Ovary (tissue), 9 donors: Measurements from ENCODE around the gene ROBO2. TPM values are rescaled to one million over a fixed set of nuclear protein-coding genes. Genes with fewer than 3 reads are reported as not detected.

Experiments
- DNase-seq, 5 donors: peaks; one replicate each; pipeline ENCODE4 v3.0.0-alpha.2; 2019 to 2020
- H3K27ac ChIP-seq, 2 donors: fragments of 200-600 bp; one replicate each; pipeline versions ENCODE4 v1.5.1 to v1.8.0; 2019 to 2022
- H3K27me3 ChIP-seq: fragments of 200-600 bp; one replicate; pipeline ENCODE4 v1.8.0; 2022
- H3K36me3 ChIP-seq: fragments of 200-600 bp; sonication (generic); one replicate; pipeline ENCODE4 v1.5.1; 2019
- H3K4me1 ChIP-seq: one replicate; pipeline ENCODE4 v1.8.1; 2013; ENCODE audit warnings: mild to moderate bottlenecking, moderate library complexity; ENCODE audit not compliant: insufficient read depth
- H3K4me3 ChIP-seq: fragments of 200-600 bp; sonication (generic); one replicate; pipeline ENCODE4 v1.5.1; 2017
- H3K9me3 ChIP-seq, 2 donors: fragments of 200-600 bp in 1 of 2; sonication (generic) in 1 of 2; one replicate each; pipeline versions ENCODE4 v1.5.1 to v1.8.1; 2013 to 2019; ENCODE audit warnings: mild to moderate bottlenecking in 1 of 2, moderate library complexity in 1 of 2
- CTCF ChIP-seq, 3 donors: fragments of 450-650 bp in 2 of 3; fragments of 200-600 bp in 1 of 3; IDR thresholded peaks; one replicate each; pipeline versions ENCODE4 v1.5.1 to v1.8.0; 2016 to 2022; ENCODE audit warnings: antibody characterized with exemption in 3 of 3, mild to moderate bottlenecking in 1 of 3
- EP300 ChIP-seq: sonication (generic); formaldehyde crosslinking; IDR thresholded peaks from one replicate; pipeline ENCODE4 v1.6.1; 2017; ENCODE audit warnings: antibody characterized with exemption
- POLR2A ChIP-seq: fragments of 450-650 bp; IDR thresholded peaks from one replicate; pipeline ENCODE4 v1.6.1; 2017; ENCODE audit warnings: antibody characterized with exemption, mild to moderate bottlenecking, moderate library complexity
- WGBS, 3 donors: extraction: QIAGEN DNeasy Blood & Tissue Kit in 1 of 3; methylation state at CpG; one replicate each; pipeline versions ENCODE4 v1.1.5 to v1.1.7; 2013 to 2017; 5-methylcytosine and 5-hydroxymethylcytosine counted together
- intact Hi-C, 4 donors: fragments of 100-400 bp; cut with DNase I; formaldehyde crosslinking; loops; one replicate each; pipeline versions ENCODE4 v1.11.0 to v1.15.1; 2022 to 2023
- polyA plus RNA-seq, 2 donors: library from polyadenylated mRNA; stranded (reverse); fragments of 200-250 nt in 1 of 2; fragments of 350-450 nt in 1 of 2; fragmentation: Illumina TruSeq in 1 of 2; extraction: RNeasy Lipid Tissue Mini Kit (QIAGEN cat#74804) in 1 of 2; gene quantifications; one replicate each; pipeline ENCODE4 v1.2.3, GENCODE V29; 2013 to 2014
- total RNA-seq, 7 donors: library from RNA; depleted of rRNA in 2 of 7; stranded (reverse); fragments of >200 nt in 2 of 7; fragmentation: NEBNext Ultra II Directional in 3 of 7; extraction: Animal tissue kit (Norgen Biotek cat#: 25700) in 3 of 7; gene quantifications; one replicate each; pipeline versions ENCODE4 v1.1.0 to v1.2.4, GENCODE V29; 2016 to 2023
- donor health status: DM: no; HTN: no; CAD: no; lungs with moderate emphysema.
- donor health status: DM: no; HTN: no; CAD: no.
- donor health status: Bipolar disorder and iron deficiency.
- donor health status: DM: yes; HTN: yes; CAD: no.
- donor health status: DM: no; HTN: no; CAD: no.
- donor health status: DM: yes; HTN: yes; CAD: no.

ROBO2 gene
- total and polyA plus RNA-seq, 9 donors: 3.4 to 14.8 (median 5.6) TPM

GRCh38 chr3:77648664-77649063, 608.8 kb downstream of the ROBO2 start:
- H3K27me3 ChIP-seq: no peaks in the 10 kb centered on the region
- no peak for DNase-seq
- H3K36me3 ChIP-seq: no peaks in the 10 kb centered on the region
- no peak overlapping the region for H3K27ac ChIP-seq
- 71 to 83% (median 82%) methylated on average over 4 of the region's 4 CpGs for WGBS, 3 donors
- intact Hi-C loops: no loop called here
- TF ChIP-seq EP300: no peak
- no peak for TF ChIP-seq CTCF (IDR thresholded peaks at IDR 0.05)
- no peak for TF ChIP-seq POLR2A
- no peaks in the 10 kb centered on the region for H3K9me3 ChIP-seq
- H3K4me1 ChIP-seq: no peaks in the 10 kb centered on the region
- H3K4me3 ChIP-seq: no peak overlapping the region

GRCh38 chr3:77652624-77653023, 612.7 kb downstream of the ROBO2 start:
- Histone ChIP-seq H3K27me3 (no peaks in the 10 kb centered on the region), H3K4me3 (no peak overlapping the region), H3K36me3 (no peaks in the 10 kb centered on the region), H3K27ac (no peak overlapping the region), H3K4me1 (no peaks in the 10 kb centered on the region), H3K9me3 (no peaks in the 10 kb centered on the region)
- no peak for DNase-seq
- intact Hi-C loops: no loop called here
- no peak for TF ChIP-seq EP300
- TF ChIP-seq POLR2A: no peak
- TF ChIP-seq CTCF (IDR thresholded peaks at IDR 0.05): no peak

DNA sequence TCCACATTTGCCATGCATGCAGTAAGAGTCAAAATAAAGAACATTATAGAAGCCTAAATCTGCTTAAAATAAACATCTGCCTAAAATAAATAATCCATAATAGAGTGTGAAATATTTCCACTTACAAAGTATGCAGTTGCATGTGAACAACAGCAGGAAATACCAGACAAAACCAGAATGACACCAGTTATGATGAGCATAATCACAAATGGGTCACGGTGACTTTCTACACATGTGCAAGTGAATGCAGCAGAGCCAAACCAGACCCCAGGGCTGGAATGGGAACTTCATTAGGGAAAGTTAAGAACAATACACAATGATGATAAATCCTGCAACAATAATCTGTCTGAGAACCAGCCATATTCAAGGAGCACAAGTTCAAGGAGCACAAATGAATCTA, 615.5 kb downstream of the ROBO2 start:
- DNase-seq: no peak
- no peaks in the 10 kb centered on the region for H3K36me3 ChIP-seq
- intact Hi-C loops: no loop called here
- no peak for TF ChIP-seq CTCF (IDR thresholded peaks at IDR 0.05)
- no peak for TF ChIP-seq POLR2A
- no peak for TF ChIP-seq EP300
- WGBS, 3 donors: 14 to 17% (median 14%) methylated on average over 1 of the region's 1 CpG
- H3K4me1 ChIP-seq: no peaks in the 10 kb centered on the region
- peaks cover 0 to 3% of the 10 kb centered on the region in 2 donors for H3K9me3 ChIP-seq
- no peak overlapping the region for H3K27ac ChIP-seq
- H3K4me3 ChIP-seq: no peak overlapping the region
- no peaks in the 10 kb centered on the region for H3K27me3 ChIP-seq

GRCh38 chr3:77660718-77661117, 620.8 kb downstream of the ROBO2 start:
- Histone ChIP-seq H3K4me3 (no peak overlapping the region), H3K4me1 (no peaks in the 10 kb centered on the region), H3K27me3 (no peaks in the 10 kb centered on the region), H3K9me3 (peaks cover 0 to 3% of the 10 kb centered on the region in 2 donors), H3K36me3 (no peaks in the 10 kb centered on the region), H3K27ac (no peak overlapping the region)
- TF ChIP-seq CTCF (IDR thresholded peaks at IDR 0.05) (no peak), EP300 (no peak), POLR2A (no peak)
- WGBS, 3 donors: 77 to 89% (median 83%) methylated on average over 3 of the region's 3 CpGs
- no peak for DNase-seq
- intact Hi-C loops: no loop called here

DNA sequence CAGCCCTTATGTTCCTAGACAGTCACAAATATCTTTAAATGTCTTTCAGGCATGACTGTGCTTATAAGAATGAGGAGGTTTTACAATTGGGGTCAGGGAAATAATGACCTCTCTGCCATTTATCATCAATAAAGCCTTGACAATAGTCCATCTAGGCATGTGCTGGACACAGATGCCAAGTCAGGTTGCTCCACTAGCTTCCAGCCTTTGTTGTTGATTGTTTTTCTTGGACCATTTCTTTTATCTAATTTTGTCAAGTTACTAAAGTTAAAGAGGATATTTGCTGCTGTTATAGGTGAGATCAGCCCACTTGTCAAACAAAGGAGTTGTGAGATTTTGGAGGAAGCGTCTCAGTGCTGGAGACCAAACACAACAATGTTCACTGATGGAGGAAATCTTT, 628.0 kb downstream of the ROBO2 start:
- 38 to 75% (median 49%) methylated on average over 1 of the region's 1 CpG for WGBS, 3 donors
- TF ChIP-seq POLR2A (no peak), EP300 (no peak), CTCF (IDR thresholded peaks at IDR 0.05) (no peak)
- Histone ChIP-seq H3K27me3 (no peaks in the 10 kb centered on the region), H3K4me1 (no peaks in the 10 kb centered on the region), H3K9me3 (no peaks in the 10 kb centered on the region), H3K4me3 (no peak overlapping the region), H3K27ac (no peak overlapping the region), H3K36me3 (no peaks in the 10 kb centered on the region)
- DNase-seq: no peak
- intact Hi-C loops: no loop called here
